Measurements from ENCODE around the gene TNFRSF25.

The TNFRSF25 gene

DNA sequence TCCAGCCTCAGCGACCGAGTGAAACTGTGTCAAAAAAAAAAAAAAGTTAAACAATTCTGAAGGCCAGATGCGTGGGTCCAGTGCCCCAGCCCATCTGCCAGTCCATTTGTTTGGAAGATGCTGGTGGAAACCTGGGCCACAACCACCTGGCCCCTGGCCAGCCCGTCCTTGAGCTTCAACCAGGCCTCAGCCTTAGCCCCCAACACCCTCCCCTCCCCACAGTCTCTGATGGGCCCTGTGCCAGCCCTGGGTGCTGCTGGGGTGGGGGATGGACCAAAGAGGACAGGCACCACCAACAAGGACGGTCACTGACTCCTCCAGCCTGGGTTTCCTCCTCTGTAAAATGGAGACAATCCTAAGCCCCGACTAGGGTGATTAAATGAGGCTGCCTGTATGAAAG, 45.1 kb upstream of the TNFRSF25 start:
- FAIRE-seq = no peak
- TF ChIP-seq, protein P1, sequence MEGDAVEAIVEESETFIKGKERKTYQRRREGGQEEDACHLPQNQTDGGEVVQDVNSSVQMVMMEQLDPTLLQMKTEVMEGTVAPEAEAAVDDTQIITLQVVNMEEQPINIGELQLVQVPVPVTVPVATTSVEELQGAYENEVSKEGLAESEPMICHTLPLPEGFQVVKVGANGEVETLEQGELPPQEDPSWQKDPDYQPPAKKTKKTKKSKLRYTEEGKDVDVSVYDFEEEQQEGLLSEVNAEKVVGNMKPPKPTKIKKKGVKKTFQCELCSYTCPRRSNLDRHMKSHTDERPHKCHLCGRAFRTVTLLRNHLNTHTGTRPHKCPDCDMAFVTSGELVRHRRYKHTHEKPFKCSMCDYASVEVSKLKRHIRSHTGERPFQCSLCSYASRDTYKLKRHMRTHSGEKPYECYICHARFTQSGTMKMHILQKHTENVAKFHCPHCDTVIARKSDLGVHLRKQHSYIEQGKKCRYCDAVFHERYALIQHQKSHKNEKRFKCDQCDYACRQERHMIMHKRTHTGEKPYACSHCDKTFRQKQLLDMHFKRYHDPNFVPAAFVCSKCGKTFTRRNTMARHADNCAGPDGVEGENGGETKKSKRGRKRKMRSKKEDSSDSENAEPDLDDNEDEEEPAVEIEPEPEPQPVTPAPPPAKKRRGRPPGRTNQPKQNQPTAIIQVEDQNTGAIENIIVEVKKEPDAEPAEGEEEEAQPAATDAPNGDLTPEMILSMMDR (IDR thresholded peaks at IDR 0.05; ENCODE audit: insufficient read depth, missing control alignments) = no peak
- no peak for DNase-seq (ENCODE audit: insufficient read length, low spot score)

DNA sequence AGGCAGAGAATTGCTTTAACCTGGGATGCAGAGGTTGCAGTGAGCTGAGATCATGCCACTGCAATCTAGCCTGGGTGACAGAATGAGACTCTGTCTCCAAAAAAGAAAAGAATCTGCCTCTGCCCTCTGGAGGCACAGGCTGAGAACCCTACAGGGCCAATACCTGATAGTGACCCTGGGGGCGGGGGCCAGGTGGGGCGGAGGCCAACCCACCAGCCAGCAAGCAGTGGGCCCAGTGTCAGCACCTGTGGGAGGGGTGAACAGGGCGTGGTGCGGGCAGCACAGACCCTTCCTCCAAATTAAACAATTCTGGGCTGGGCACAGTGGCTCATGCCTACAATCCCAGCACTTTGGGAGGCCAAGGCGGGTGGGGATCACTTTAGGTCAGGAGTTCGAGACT, 44.5 kb upstream of the TNFRSF25 start:
- TF ChIP-seq, protein P1 (IDR thresholded peaks at IDR 0.05; ENCODE audit: insufficient read depth, missing control alignments) = no peak
- DNase-seq (ENCODE audit: insufficient read length, low spot score) (no peak), FAIRE-seq (no peak)

DNA sequence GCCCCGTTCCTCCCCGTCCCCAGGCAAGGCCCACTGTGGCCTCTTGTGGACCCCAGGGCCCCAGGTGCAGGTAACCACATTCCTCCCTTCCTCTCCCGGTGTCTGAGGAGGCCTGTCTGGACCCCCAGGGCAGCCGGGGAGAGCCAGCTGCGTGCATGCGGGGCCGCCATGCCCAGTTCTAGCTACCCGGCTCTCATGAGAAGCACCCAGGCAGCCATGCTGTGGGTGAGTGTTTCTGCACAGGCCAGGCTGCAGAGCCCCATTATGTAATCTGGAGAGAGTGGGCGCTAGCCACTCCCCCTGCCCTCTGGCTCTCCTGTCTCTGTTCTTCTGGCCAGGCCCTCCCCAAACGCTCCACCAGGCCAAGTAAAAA, 43.9 kb upstream of the TNFRSF25 start:
- TF ChIP-seq, protein P1 (IDR thresholded peaks at IDR 0.05; ENCODE audit: insufficient read depth, missing control alignments) = no peak
- no peak for DNase-seq (ENCODE audit: insufficient read length, low spot score)
- no peak for FAIRE-seq

DNA sequence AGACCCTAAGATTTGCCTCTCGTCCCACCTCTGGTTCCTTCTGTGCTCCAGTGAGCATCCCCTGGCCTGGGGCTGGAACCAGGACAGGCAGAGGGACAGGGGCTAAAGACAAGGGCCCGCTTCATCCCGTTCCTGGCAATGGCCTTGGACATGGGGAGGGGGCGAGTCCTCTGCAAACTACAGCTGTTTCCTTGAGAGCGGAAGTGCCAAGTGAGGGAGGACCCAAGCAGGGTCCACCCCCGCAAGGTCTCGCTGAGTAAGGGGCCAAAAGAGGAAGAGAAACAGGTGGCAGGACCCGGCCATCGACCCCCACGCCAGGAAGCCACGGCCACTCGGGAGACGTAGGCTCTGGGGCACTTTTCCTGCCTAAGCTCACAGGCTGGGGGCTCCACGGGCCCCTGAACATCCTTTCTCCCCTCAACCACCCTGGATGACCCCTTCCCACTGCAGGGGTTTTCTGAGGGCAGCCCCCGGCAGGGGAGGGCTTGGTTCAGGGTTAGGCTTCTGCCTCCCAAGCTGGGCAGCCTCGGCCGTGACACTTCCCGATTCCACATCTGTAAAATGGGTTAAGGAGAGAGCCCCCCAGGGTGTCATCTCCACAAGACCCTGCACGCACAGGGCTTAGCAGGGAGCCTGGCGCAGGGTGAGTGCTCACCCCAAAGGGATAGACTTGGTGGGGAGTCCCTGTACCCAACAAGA, 43.4 kb upstream of the TNFRSF25 start:
- TF ChIP-seq, protein P1 (IDR thresholded peaks at IDR 0.05; ENCODE audit: insufficient read depth, missing control alignments) = no peak
- FAIRE-seq (no peak), DNase-seq (ENCODE audit: insufficient read length, low spot score) (no peak)

DNA sequence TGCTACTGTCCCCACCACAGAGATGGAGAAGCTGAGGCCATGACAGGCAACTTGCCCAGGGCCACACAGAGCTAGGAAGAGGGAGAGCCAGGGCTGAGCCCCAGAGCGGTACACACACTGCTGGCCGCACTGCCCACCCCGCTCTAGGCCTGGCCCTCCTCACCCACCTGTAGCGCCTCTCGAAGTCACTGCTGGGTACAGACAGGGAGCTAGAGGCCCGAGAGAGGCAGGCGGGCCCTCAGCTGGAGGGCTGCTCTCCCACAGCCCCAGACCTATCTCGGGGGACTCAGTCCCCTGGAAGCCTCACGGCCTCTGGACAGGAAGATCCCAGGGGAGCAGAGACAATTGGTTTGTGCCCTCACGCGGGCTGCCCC, 42.8 kb upstream of the TNFRSF25 start:
- DNase-seq (ENCODE audit: insufficient read length, low spot score) = no peak
- TF ChIP-seq, protein P1 (IDR thresholded peaks at IDR 0.05; ENCODE audit: insufficient read depth, missing control alignments) = no peak
- FAIRE-seq = no peak

DNA sequence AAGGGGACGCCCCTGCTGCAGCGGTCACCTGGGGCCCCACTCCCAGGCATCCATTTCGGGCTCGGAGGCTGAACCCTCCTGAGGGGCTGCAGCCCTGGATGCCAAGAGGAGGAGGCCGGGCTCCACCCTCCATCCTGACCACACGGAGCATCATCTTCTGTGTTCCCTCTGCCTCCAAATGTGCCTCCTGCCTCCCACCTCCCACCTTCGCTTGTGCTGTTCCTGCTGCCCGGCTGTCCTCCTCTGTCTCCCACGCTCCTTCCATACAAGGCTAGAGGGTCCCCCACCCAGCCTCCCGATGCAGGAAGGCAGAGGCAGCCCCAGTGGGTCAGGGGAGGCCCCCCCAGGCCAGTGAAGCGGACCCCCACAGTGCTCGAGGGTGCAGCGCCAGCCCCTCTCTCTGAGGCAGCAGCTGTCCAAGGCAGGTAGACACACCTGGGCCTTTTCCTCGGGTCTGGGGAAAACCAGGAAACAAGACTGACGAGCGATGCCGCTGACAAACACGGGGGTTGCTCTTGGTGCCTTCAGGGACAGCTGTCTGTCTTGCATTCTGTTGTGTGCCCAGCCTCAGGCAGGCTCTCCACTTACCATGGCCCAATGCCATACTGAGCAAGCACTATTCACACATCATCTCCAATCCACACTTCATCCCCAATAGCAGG, 42.3 kb upstream of the TNFRSF25 start:
- TF ChIP-seq, protein P1 (IDR thresholded peaks at IDR 0.05; ENCODE audit: insufficient read depth, missing control alignments) = no peak
- no peak for FAIRE-seq
- no peak for DNase-seq (ENCODE audit: insufficient read length, low spot score)

DNA sequence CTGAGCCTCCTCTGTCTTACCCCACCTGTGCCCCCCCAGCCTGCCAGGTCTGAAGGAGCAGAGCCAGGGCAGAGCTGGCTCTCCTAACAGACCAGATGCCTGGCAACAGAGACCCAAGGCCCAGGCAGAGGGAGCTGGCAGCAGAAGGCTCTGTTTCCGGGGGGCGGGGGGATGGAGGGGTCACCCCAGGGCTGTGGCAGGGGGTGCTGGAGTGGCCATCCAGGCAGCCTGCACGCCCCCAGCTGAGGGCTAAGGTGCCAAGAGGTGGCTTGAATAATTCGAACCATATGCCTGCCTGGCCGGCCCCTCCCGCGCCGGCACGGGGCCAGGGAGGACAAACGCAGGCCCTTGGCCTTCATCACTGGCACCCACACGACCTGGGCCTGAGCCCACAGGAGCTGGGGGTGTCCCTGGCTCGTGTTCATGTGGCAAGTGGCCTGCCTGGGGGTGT, 41.5 kb upstream of the TNFRSF25 start:
- TF ChIP-seq, protein P1 (IDR thresholded peaks at IDR 0.05; ENCODE audit: insufficient read depth, missing control alignments) = no peak
- no peak for FAIRE-seq
- DNase-seq (ENCODE audit: insufficient read length, low spot score) = no peak
